GM23338 (cell line): ENCODE results near the gene PAQR8. TPM values are rescaled to one million over a fixed set of nuclear protein-coding genes. Genes with fewer than 3 reads are reported as not detected.

Experiments
- ATAC-seq: fragments of 200-7000 bp; cut with Tn5 transposase; 3 replicates; pipeline ENCODE4 v1.9.1; 2020
- DNase-seq: peaks from one replicate; pipeline ENCODE4 v3.0.0-alpha.2; 2015; ENCODE audit warnings: low spot score
- H2AFZ ChIP-seq: fragments of 200-600 bp; sonication (generic); 2 replicates; pipeline ENCODE4 v1.8.0; 2016; ENCODE audit warnings: antibody characterized with exemption, mild to moderate bottlenecking, moderate library complexity
- H3F3A ChIP-seq: fragments of 200-600 bp; sonication (generic); replicated peaks from 2 replicates; pipeline ENCODE4 v1.8.0; 2017; ENCODE audit warnings: antibody characterized with exemption, mixed run types, low read depth
- H3K27ac ChIP-seq: fragments of 200-600 bp; sonication (generic); 2 replicates; pipeline ENCODE4 v1.6.1; 2016; ENCODE audit warnings: low read depth
- H3K27me3 ChIP-seq: fragments of 200-600 bp; sonication (generic); 2 replicates; pipeline ENCODE4 v1.8.0; 2016; ENCODE audit warnings: mild to moderate bottlenecking, mixed run types, moderate library complexity; ENCODE audit not compliant: insufficient read depth
- H3K36me3 ChIP-seq: fragments of 200-600 bp; sonication (generic); 2 replicates; pipeline ENCODE4 v1.8.0; 2016; ENCODE audit warnings: mild to moderate bottlenecking; ENCODE audit not compliant: insufficient read depth
- H3K4me1 ChIP-seq: fragments of 200-600 bp; sonication (generic); 2 replicates; pipeline ENCODE4 v1.8.0; 2016; ENCODE audit warnings: mild to moderate bottlenecking, moderate library complexity; ENCODE audit not compliant: insufficient read depth
- H3K4me2 ChIP-seq: fragments of 200-600 bp; sonication (generic); 2 replicates; pipeline ENCODE4 v1.7.1; 2017; ENCODE audit warnings: mixed run types
- H3K4me3 ChIP-seq: fragments of 200-600 bp; sonication (generic); 2 replicates; pipeline ENCODE4 v1.6.1; 2016; ENCODE audit warnings: mixed run types
- H3K79me2 ChIP-seq: fragments of 200-600 bp; sonication (generic); replicated peaks from 2 replicates; pipeline ENCODE4 v1.8.0; 2017; ENCODE audit warnings: mild to moderate bottlenecking; ENCODE audit not compliant: insufficient read depth
- H3K9me2 ChIP-seq: fragments of 200-600 bp; sonication (generic); 2 replicates; pipeline ENCODE4 v1.8.0; 2017; ENCODE audit not compliant: insufficient read depth
- H4K20me1 ChIP-seq: fragments of 200-600 bp; sonication (generic); replicated peaks from 2 replicates; pipeline ENCODE4 v1.8.0; 2017; ENCODE audit warnings: mild to moderate bottlenecking; ENCODE audit not compliant: insufficient read depth
- H3K27ac Mint-ChIP-seq: 2 replicates; pipeline ENCODE4 v1.8.0; 2020; ENCODE audit warnings: inconsistent platforms, mild to moderate bottlenecking, moderate library complexity, mixed read lengths
- H3K27me3 Mint-ChIP-seq: 3 replicates; pipeline ENCODE4 v1.8.0; 2022; ENCODE audit warnings: low read depth, mild to moderate bottlenecking, moderate library complexity, mixed read lengths, inconsistent platforms; ENCODE audit not compliant: insufficient read depth, poor library complexity
- H3K36me3 Mint-ChIP-seq: 3 replicates; pipeline ENCODE4 v1.8.0; 2021; ENCODE audit warnings: low read depth, mild to moderate bottlenecking, inconsistent platforms, moderate library complexity, mixed read lengths
- H3K4me1 Mint-ChIP-seq: 3 replicates; pipeline ENCODE4 v1.8.0; 2020; ENCODE audit warnings: mild to moderate bottlenecking, inconsistent platforms, mixed read lengths
- H3K4me3 Mint-ChIP-seq: 3 replicates; pipeline ENCODE4 v1.8.0; 2021; ENCODE audit warnings: moderate library complexity, mild to moderate bottlenecking, inconsistent platforms, mixed read lengths
- H3K9me3 Mint-ChIP-seq: 3 replicates; pipeline ENCODE4 v1.8.0; 2020; ENCODE audit warnings: moderate library complexity, mild to moderate bottlenecking, inconsistent platforms, mixed read lengths
- CREB1 ChIP-seq: fragments of 250-450 bp; sonication (Bioruptor Pico); IDR thresholded peaks from 2 replicates; pipeline ENCODE4 v1.5.0; 2020; ENCODE audit warnings: low read depth, mild to moderate bottlenecking, moderate library complexity
- EZH2 ChIP-seq: fragments of 200-600 bp; sonication (generic); IDR thresholded peaks from one replicate; pipeline ENCODE4 v1.8.0; 2017; ENCODE audit warnings: antibody characterized with exemption, mild to moderate bottlenecking, low read depth; ENCODE audit not compliant: unreplicated experiment
- EZH2phosphoT487 ChIP-seq: fragments of 200-600 bp; sonication (generic); IDR thresholded peaks from one replicate; pipeline ENCODE4 v1.8.1; 2018; ENCODE audit warnings: antibody characterized with exemption; ENCODE audit not compliant: unreplicated experiment
- NANOG ChIP-seq: IDR thresholded peaks from 2 replicates; pipeline ENCODE4 v1.6.1; 2016; ENCODE audit warnings: antibody characterized with exemption, borderline replicate concordance
- POLR2AphosphoS5 ChIP-seq: IDR thresholded peaks from 2 replicates; pipeline ENCODE4 v1.6.1; 2016; ENCODE audit warnings: antibody characterized with exemption, low read depth
- REST ChIP-seq: IDR thresholded peaks from one replicate; pipeline ENCODE4 v1.6.1; 2018; ENCODE audit warnings: antibody characterized with exemption; ENCODE audit not compliant: unreplicated experiment
- STAT1 ChIP-seq: IDR thresholded peaks from one replicate; pipeline ENCODE4 v1.6.1; 2016; ENCODE audit warnings: antibody characterized with exemption; ENCODE audit not compliant: unreplicated experiment
- ZNF331 ChIP-seq: fragments of 250-450 bp; sonication (Bioruptor Pico); IDR thresholded peaks from 2 replicates; pipeline ENCODE4 v1.5.0; 2020; ENCODE audit warnings: low read depth, mild to moderate bottlenecking, moderate library complexity
- ZNF462 ChIP-seq: fragments of 250-450 bp; sonication (Bioruptor Pico); IDR thresholded peaks from 2 replicates; pipeline ENCODE4 v1.5.0; 2020; ENCODE audit warnings: mild to moderate bottlenecking, moderate library complexity
- polyA plus RNA-seq: library from polyadenylated mRNA; unstranded; fragments of >200 nt; fragmentation: Nextera tagmentation; extraction: Ambion mirVana; gene quantifications from 2 replicates; pipeline ENCODE4 v1.2.1, GENCODE V29; 2016
- total RNA-seq: library from RNA; depleted of rRNA; stranded (reverse); fragments of >200 nt; shearing (Covaris generic); gene quantifications from 2 replicates; pipeline ENCODE4 v1.2.3, GENCODE V29; 2014
- TF ChIP-seq, protein P1 (sequence below): IDR thresholded peaks from 2 replicates; pipeline ENCODE4 v1.6.1; 2016; ENCODE audit warnings: antibody characterized with exemption
- TF ChIP-seq, protein P2 (sequence below), 2 experiments: fragments of 200-600 bp in 1 of 2; sonication (generic) in 1 of 2; conservative IDR thresholded peaks; 2 replicates each; pipeline versions ENCODE4 v1.5.1 to v1.6.1; 2016 to 2017; ENCODE audit warnings: antibody characterized with exemption in 2 of 2, low read depth in 2 of 2, mild to moderate bottlenecking in 2 of 2, moderate library complexity in 1 of 2

Gene PAQR8
- total and polyA plus RNA-seq, 2 experiments from 2014 or later, result 3.6 to 11.2 TPM

DNA sequence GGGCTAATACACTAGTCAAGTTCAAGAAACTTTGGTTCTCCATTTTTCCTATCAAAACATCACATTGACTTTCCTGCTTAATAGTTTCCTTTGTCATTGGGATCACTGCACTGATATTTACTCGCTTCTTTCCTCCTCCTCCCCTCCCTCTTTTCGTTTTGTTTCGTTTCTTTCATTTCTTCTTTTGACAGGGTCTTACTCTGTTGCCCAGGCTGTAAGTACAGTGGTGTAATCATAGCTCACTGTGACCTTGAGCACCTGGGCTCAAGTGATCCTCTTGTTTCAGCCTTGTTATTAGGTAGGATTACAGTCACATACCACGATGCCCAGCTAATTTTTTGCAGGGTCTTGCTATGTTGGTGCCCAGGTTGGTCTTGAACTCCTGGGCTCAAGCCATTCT lies 12.3 kb downstream of the PAQR8 start (continued):
- TF ChIP-seq REST, result no peak
- TF ChIP-seq POLR2AphosphoS5, result no peak
- TF ChIP-seq NANOG, result no peak
- TF ChIP-seq, protein P1, sequence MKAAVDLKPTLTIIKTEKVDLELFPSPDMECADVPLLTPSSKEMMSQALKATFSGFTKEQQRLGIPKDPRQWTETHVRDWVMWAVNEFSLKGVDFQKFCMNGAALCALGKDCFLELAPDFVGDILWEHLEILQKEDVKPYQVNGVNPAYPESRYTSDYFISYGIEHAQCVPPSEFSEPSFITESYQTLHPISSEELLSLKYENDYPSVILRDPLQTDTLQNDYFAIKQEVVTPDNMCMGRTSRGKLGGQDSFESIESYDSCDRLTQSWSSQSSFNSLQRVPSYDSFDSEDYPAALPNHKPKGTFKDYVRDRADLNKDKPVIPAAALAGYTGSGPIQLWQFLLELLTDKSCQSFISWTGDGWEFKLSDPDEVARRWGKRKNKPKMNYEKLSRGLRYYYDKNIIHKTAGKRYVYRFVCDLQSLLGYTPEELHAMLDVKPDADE, result no peak
- no peak for TF ChIP-seq EZH2
- TF ChIP-seq CREB1 (CRISPR knock-in tag), result no peak

GRCh38 chr6:52375780-52376556 lies 14.0 kb downstream of the PAQR8 start:
- no peak overlapping the region for H2AFZ ChIP-seq
- H3K4me1 Mint-ChIP-seq, result peaks cover 2% of the 10 kb centered on the region; the same call in 1 of the 3 replicates
- no peaks in the 10 kb centered on the region for H3K27me3 Mint-ChIP-seq
- no peaks in the 10 kb centered on the region for H3F3A ChIP-seq
- H3K79me2 ChIP-seq, result no peaks in the 10 kb centered on the region; the same call in 1 of the 2 replicates
- H3K4me2 ChIP-seq, result no peak overlapping the region
- no peaks in the 10 kb centered on the region; the same call in 1 of the 2 replicates for H4K20me1 ChIP-seq
- peaks cover 8% of the 10 kb centered on the region for H3K36me3 Mint-ChIP-seq
- ATAC-seq (no peak), DNase-seq (no peak)
- H3K27ac Mint-ChIP-seq, result no peak overlapping the region
- no peak overlapping the region for H3K4me3 ChIP-seq
- H3K9me3 Mint-ChIP-seq, result peaks cover 3% of the 10 kb centered on the region; the same call in 1 of the 3 replicates
- H3K9me2 ChIP-seq, result no peaks in the 10 kb centered on the region
- H3K4me1 ChIP-seq, result no peaks in the 10 kb centered on the region
- H3K36me3 ChIP-seq, result no peaks in the 10 kb centered on the region
- no peaks in the 10 kb centered on the region for H3K27me3 ChIP-seq
- no peak overlapping the region for H3K27ac ChIP-seq
- H3K4me3 Mint-ChIP-seq, result no peak overlapping the region
- no peak for TF ChIP-seq ZNF462
- no peak for TF ChIP-seq CREB1 (CRISPR knock-in tag)
- TF ChIP-seq NANOG, result no peak
- no peak for TF ChIP-seq EZH2phosphoT487
- no peak for TF ChIP-seq ZNF331
- TF ChIP-seq POLR2AphosphoS5, result no peak
- no peak for TF ChIP-seq STAT1
- TF ChIP-seq, protein P2, sequence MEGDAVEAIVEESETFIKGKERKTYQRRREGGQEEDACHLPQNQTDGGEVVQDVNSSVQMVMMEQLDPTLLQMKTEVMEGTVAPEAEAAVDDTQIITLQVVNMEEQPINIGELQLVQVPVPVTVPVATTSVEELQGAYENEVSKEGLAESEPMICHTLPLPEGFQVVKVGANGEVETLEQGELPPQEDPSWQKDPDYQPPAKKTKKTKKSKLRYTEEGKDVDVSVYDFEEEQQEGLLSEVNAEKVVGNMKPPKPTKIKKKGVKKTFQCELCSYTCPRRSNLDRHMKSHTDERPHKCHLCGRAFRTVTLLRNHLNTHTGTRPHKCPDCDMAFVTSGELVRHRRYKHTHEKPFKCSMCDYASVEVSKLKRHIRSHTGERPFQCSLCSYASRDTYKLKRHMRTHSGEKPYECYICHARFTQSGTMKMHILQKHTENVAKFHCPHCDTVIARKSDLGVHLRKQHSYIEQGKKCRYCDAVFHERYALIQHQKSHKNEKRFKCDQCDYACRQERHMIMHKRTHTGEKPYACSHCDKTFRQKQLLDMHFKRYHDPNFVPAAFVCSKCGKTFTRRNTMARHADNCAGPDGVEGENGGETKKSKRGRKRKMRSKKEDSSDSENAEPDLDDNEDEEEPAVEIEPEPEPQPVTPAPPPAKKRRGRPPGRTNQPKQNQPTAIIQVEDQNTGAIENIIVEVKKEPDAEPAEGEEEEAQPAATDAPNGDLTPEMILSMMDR (conservative IDR thresholded peaks at IDR 0.05; ENCODE audit: low read depth in 2 of 2), result no peak
